Right lobe of liver (tissue), 4 donors: ENCODE data around the gene RALB.
"Not testable (repeated sequence)": the region's sequence is repeated elsewhere in the genome, so short reads cannot be mapped to it uniquely, and the experiment has no call there.

Source experiments
- CTCF ChIP-seq, 4 donors: fragments of 200-600 bp in 3 of 4; fragments of 450-650 bp in 1 of 4; IDR thresholded peaks; one replicate each; pipeline versions ENCODE4 v1.5.1 to v1.8.0; 2016 to 2022; ENCODE audit warnings: antibody characterized with exemption in 4 of 4, mild to moderate bottlenecking in 2 of 4
- POLR2A ChIP-seq: fragments of 450-650 bp; IDR thresholded peaks from one replicate; pipeline ENCODE4 v1.6.1; 2017; ENCODE audit warnings: antibody characterized with exemption, mild to moderate bottlenecking
- donor health status: DM: no; HTN: no; CAD: no.
- donor health status: DM: no; HTN: no; CAD: no.
- donor health status: DM: no; HTN: yes; CAD: no.

DNA sequence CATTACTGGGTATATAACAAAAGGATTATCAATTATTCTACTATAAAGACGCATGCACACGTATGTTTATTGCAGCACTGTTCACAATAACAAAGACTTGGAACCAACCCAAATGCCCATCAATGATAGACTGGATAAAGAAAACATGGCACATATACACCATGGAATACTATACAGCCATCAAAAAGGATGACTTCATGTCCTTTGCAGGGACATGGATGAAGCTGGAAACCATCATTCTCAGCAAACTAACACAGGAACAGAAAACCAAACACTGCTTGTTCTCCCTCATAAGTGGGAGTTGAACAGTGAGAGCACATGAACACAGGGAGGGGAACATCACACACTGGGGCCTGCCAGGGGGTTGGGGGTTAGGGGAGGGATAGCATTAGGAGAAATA, 17.5 kb upstream of the RALB start:
- TF ChIP-seq CTCF (IDR thresholded peaks at IDR 0.05); POLR2A: not testable (repeated sequence)
